HG03571 (cell line): ENCODE measurements around the gene SLC16A10.
"Not testable (repeated sequence)": the region's sequence is repeated elsewhere in the genome, so short reads cannot be mapped to it uniquely, and the experiment has no call there.

ENCODE experiments used
- ATAC-seq: cut with Tn5 transposase; IDR thresholded peaks from one replicate; pipeline ENCODE4 v1.9.1; 2021; ENCODE audit not compliant: unreplicated experiment

SLC16A10 gene

DNA sequence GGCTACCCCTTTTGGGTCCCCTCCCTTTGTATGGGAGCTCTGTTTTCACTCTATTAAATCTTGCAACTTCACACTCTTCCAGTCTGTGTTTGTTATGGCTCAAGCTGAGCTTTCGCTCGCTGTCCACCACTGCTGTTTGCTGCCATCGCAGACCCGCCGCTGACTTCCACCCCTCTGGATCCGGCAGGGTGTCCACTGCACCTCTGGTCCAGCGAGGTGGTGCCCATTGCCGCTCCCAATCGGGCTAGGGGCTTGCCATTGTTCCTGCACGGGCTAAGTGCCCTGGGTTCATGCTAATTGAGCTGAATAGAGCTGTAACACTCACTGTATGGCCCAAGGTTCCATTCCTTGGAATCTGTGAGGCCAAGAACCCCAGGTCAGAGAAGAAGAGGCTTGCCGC lies 43.7 kb downstream of the SLC16A10 start:
- ATAC-seq: not testable (repeated sequence)

DNA sequence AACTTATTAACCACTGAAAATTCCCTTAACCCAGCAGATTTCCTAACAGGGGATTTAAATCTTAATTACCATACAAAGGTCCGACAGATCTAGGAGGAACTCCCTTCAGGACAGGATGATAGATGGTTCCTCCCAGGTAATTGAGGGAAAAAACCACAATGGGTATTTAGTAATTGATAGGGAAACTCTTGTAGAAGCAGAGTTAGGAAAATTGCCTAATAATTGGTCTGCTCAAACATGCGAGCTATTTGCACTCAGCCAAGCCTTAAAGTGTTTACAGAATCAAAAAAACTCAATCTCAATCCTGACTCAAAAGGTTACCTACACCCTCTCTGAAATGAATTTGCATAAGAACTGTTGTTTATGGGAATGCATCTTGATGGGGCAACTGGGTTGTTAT lies 45.4 kb downstream of the SLC16A10 start:
- not testable (repeated sequence) for ATAC-seq

DNA sequence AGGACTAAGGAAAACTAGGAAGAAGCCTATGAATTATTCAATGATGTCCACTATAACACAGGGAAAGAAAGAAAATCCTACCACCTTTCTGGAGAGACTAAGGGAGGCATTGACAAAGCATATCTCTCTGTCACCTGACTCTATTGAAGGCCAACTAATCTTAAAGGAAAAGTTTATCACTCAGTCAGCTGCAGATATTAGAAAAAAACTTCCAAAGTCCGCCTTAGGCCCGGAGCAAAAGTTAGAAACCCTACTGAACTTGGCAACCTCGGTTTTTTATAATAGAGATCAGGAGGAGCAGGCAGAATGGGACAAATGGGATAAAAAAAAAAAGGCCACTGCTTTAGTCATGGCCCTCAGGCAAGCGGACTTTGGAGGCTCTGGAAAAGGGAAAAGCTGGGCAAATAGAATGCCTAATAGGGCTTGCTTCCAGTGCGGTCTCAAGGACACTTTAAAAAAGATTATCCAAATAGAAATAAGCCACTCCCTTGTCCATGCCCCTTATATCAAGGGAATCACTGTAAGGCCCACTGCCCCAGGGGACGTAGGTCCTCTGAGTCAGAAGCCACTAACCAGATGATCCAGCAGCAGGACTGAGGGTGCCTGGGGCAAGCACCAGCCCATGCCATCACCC lies 47.0 kb downstream of the SLC16A10 start:
- ATAC-seq: not testable (repeated sequence)

DNA sequence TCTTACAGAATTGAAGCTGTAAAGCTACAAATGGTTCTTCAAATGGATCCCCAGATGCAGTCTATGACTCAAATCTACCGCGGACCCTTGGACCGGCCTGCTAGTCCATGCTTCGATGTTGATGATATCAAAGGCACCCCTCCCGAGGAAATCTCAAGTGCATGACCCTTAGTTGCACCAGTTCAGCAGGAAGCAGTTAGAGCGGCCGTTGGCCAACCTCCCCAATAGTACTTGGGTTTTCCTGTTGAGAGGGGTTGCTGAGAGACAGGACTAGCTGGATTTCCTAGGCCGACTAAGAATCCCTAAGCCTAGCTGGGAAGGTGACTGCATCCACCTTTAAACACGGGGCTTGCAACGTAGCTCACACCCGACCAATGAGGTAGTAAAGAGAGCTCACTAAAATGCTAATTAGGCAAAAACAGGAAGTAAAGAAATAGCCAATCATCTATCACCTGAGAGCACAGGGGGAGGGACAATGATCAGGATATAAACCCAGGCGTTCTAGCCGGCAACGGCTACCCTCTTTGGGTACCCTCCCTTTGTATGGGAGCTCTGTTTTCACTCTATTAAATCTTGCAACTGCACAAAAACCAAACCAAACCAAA lies 50.3 kb downstream of the SLC16A10 start:
- not testable (repeated sequence) for ATAC-seq

DNA sequence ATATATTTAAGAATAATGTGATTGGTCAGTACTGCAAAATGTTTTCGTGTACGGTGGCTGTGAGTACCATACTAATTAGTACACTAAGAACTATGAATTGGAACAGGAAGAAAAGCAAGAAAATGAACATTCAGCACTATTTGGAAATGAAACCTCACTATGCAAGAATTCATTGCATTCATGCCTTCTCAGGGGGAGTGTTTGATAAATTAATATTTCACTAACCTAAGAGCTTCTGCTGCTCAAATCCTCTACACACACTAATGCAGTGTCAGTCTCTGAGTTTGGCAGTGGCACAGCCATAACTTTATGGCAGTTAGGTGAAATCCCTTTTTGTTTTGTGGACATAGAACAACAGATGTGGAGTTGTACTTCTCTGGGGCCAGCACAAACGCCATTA lies 60.1 kb downstream of the SLC16A10 start:
- no peak for ATAC-seq

DNA sequence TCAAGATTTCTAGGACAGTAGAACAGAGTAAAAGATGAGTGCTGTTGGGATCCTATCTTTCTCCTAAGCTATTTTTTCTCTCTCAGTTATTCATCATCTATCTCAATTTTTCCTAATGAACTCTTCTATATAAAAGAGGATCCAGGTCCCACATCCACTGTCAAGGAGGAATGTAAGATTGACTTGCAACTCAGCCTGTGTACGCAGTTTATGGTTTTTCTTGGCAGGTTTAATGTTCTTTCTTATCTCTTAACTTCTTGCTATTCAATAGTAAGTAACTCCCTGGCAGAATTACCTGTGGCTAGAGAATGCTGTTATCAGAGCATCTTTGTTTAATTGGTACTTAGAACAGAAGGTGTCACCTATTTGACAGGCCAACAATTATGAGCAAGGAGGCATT lies 60.8 kb downstream of the SLC16A10 start:
- no peak for ATAC-seq

DNA sequence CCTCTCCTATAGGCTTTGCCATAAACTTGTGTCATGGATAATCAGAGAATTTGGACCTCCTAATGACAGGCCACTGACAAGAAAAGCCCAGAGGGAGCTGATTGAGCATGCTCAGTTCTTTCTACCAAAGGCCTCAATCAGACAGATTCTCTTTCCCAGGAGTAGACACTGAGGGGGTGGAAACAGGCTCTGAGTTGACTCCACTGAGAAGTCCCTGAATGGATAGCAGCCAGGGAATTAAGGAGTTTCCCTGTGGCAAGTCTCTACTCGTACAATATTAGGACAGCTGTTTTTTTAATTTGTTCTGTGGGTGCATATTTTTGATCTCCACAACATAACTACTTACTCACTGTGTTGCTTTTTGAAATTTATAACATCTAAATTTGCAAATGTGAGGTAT lies 63.3 kb downstream of the SLC16A10 start:
- ATAC-seq: no peak

DNA sequence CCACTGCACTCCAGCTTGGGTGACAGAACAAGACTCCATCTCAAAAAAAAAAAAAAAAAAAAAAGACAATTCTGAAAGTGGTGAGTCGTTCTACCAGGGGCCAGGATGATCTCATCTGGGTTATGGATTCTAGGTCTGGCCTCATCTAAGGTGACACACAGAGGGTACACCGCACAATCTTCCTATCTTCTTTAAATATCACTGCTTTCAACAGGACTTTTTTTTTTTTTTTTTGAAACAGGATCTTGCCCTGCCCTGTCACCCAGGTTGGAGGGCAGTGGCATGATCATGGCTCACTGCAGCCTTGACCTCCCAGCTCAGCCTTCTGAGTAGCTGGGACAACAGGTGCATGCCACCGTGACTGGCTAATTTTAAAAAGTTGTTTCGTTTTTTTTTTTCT lies 67.7 kb downstream of the SLC16A10 start:
- no peak for ATAC-seq

DNA sequence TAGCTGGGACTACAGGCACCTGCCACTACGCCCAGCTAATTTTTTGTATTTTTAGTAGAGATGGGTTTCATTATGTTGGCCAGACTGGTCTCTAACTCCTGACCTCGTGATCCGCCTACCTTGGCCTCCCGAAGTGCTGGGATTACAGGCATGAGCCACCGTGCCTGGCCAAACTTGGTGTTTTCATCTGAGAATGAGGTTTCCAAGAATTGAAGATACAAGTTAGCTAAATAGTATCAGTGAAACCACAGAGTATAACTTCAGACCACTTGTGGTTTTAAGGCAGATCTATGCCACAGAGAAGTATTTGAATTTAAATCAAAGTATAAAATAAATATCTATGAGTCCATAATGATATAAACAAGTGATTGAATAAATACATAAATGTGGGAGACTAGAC lies 70.1 kb downstream of the SLC16A10 start:
- ATAC-seq: no peak

DNA sequence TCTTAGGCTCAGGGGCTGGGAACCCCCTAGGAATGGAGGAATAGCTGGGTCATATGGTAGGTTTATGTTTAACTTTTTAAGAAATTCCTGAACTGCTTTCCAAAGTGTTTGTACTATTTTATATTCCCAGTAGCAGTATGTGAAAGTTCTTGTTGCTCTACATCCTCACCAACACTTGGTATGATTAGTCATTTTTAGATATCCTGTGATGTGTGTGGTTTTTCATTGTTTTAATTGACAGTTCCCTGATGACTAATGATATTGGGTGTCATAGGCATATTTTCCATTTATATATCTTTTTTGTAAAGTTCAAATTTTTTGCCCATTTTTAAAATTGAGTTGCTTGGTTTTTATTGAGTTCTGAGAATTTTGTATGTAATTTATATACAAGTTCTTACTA lies 72.3 kb downstream of the SLC16A10 start:
- ATAC-seq: no peak

DNA sequence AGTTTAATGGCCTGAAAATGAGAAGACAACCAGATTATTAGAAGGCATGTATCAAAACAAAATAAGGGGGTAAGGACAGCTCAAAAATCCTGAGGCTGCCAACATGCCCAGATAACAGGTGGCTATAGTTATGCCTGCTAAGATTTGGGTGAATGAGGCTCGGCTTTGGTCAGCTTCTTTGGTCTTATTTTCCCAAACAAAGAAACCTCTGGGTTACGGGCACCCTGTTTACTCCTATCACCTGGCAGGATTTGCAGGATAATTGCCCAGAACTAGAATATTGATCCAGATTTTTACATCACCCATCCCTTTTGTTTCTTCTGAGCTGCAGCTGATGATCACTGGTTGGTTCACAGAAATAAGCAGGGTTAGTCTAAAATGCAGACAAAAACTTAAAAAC lies 74.3 kb downstream of the SLC16A10 start:
- no peak for ATAC-seq

DNA sequence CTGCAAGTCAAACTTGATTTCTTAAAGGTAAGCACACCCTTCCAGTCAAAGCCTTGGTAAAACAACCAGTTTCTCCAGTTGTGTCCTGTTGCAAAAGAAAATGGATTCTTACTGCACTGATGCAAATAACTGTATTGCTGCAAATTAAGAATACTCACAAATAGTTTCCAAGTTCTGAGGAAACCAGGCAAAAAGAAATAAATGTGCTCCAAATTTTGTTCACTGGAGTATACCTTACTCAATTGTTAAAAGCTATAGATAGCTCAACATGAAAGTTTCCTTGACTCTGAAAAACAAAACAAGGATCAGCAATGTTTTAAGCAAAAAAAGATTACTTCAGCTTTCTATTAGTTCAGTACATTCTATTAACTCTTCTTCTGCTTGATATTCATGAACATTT lies 75.2 kb downstream of the SLC16A10 start:
- ATAC-seq: no peak

DNA sequence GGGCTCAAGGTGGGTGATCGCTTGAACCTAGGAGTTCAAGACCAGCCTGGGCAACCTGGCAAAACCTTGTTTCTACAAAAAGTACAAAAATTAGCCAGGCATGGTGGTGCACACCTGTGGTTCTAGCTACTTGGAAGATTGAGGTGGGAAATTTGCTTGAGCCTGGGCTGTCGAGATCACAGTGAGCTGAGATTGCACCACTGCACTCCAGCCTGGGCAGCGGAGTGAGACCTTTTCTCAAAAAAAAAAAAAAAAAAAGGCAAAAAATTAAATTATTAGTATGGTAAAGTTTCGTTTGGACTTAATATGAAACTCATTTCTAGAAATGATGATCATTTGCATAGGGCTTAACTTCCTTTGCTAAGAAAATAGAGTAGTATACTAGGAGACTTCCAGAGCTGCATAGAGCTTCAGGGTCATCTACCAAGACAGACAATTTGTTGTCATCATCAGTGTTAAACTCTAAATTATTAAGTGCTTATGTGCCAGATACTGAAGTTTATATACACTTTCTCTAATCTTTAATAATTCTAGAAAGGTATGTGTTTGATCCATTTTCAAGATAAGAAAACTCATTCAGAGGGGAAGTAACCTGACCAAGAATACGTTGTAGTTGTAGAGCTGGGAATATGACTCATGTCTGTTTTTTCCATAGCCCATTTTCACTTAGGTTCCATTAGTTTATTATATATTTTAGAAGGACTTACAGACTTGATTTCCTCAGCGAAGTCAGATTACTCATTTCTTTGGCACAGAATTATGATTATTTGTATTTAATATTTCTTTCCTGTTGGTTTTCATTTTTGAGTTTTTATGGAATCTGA lies 84.5 kb downstream of the SLC16A10 start:
- ATAC-seq: no peak

DNA sequence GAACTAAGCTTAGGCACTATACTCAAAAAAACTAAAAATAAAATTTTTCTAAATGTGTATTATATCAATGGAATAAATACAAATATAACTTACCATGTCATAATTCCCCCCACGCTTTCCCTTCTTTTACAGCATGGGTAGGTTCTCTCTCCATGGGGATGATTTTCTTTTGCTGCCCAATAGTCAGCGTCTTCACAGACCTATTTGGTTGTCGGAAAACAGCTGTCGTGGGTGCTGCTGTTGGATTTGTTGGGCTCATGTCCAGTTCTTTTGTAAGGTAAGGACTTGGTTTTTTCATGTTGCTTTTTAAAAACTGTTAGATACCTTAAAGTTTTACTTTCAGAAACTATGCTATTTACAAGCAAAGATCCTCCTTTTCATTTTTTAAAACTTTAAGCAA lies 85.3 kb downstream of the SLC16A10 start:
- no peak for ATAC-seq

DNA sequence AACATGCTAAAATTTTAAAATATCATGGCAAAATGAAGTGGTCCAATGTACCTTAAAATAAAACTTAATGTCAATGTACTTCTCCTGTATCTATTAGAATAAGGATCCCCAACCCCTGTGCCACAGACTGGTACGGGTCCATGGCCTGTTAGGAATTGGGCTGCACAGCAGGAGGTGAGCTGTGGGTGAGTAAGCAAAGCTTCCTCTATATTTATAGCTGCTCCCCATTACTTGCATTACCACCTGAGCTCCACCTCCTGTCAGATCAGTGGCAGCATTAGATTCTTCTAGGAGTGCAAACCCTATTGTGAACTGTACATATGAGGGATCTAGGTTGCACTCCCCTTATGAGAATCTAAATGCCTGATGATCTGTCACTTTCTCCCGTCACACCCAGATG lies 86.0 kb downstream of the SLC16A10 start:
- no peak for ATAC-seq

DNA sequence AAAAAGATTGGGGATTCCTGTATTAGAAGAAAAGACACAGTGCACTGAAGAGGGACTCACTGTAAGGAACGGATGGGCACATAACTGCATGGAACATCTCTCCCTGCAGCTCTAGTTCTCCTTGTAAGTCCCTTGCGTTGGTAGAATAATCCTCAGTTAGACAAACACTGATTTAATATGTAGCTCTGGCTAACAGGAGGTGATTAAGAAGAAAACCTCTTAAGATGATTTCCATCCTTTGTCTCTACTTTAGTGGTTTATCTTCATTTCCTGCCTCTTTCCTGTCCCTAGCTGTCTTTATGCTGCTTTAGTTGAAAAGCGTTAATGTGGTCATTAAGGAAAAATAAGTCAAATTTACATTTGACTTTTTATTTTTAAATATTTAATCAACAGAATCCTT lies 86.6 kb downstream of the SLC16A10 start:
- ATAC-seq: no peak

DNA sequence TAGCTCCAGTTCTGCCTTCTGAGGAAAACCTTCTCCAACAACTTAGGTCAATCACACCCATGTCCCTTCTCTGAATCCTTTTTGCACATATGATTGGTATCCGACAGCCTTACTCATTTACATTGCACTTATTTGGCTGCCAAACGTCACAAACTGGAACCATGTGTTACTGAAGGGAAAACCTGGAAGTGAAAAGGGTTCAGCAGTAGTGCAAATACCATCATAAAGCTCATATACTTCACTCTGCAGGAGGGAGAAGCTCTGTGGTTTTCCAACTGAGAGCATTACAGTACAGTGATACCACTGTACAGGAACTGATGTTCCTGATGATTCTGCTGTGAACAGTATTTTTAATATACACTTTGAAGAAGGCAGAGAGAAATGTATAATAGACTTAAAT lies 87.8 kb downstream of the SLC16A10 start:
- ATAC-seq: no peak

DNA sequence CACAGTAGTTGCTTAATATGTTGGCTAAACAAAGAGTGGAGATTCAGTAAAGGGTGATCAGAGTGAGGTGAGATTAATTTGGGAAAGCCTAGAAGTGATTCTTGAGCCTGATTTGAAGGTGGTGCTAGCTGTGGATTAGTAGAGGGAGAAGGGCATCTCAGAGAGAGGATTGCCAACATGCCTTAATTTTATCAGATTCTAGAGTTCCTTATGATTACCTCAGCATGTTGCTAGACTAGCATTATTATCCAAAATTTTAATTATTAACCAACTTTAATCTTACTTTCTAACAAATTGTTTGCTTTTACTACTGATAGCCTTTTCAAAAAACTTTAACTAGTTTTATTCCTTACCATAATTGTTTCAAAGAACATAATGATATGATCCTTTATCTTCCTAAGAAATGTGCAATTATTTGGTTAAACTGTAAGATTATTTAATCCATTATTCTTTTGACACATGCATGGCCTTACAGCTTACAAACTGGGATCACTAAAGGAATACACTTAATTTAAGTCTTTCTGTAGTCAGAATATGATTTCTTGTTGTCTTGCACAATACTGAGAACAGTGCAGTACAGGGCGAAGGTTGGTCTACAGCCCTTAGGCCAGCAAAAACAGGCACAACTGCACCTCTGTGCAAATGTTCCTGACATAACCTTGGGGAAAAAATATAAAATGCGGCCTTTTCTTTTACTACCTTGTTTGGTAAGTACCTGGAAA lies 88.9 kb downstream of the SLC16A10 start:
- no peak for ATAC-seq

DNA sequence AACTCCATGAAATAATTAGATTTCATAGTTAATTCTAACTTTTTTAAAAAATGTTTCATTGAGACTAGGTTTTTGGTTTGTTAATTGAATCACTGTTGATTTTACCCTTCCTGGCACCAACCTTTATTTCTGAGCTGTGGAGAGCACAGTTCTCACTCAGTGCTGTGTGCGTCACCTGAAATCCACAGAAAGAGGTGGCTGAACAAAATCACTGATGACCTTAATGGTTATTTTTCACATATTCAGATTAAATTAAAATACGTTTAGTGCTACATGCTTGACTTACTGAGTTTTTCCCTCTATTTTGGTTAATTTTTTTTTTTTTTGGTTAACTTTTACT lies 89.4 kb downstream of the SLC16A10 start:
- ATAC-seq: no peak

DNA sequence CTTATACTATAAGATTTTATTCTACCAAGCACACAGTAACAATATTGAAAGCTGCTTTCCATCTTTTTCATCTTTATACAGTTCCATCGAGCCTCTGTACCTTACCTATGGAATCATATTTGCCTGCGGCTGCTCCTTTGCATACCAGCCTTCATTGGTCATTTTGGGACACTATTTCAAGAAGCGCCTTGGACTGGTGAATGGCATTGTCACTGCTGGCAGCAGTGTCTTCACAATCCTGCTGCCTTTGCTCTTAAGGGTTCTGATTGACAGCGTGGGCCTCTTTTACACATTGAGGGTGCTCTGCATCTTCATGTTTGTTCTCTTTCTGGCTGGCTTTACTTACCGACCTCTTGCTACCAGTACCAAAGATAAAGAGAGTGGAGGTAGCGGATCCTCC lies 89.8 kb downstream of the SLC16A10 start:
- no peak for ATAC-seq

DNA sequence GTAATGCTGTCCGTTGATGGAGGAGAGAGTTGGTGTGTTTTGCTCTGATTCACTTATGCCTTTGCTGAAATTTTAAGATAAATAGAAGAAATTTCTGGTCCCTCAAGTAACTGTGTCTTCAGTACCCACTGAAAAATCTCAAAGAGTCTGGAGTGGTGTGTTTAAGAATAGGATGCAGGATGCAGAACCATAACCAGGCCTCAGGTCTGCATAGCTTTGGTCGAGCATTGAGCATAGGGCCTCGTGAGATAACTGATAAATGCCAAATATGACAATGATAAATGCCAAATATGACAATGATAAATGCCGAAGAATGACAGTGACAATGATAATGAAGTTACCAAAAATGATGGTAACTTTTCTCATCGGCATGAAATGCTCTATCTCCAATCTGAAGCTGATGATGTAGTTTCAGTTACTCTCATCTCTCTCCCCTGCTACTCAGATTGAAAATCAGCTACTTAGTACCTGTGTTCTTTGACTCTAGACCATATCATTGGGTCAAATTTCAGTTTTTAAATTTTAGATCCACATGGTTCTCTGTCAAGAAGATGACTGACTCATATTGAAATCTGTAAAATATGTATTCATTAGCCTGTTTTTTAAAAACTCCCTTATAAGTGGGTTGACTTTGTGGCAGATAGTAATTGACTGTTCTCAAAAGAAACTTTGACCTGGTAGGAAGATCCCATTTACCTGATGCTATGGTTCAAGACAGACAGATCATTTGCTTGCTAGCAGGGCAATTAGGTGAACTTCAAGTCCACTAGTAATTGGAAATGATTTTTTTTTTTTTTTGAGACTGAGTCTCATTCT lies 96.6 kb downstream of the SLC16A10 start:
- no peak for ATAC-seq
